ENCODE measurements around the gene RABGAP1L.

- TF ChIP-seq CTCF (IDR thresholded peaks at IDR 0.05) (no peak), POLR2A (IDR thresholded peaks at IDR 0.05) (no peak)
These were observed 62.4 kb downstream of the RABGAP1L start for GRCh38 chr1:174221681-174222080.
